HFF-Myc (cell line): ENCODE measurements around the gene GTSE1.

Source experiments
- DNase-seq: peaks from one replicate; pipeline ENCODE4 v3.0.0-alpha.2; 2011; ENCODE audit warnings: low read depth; ENCODE audit errors: extremely low read depth
- H3K4me3 ChIP-seq: replicated peaks from 2 replicates; pipeline ENCODE4 v1.5.1; 2011; ENCODE audit warnings: low read depth, mild to moderate bottlenecking, control low read depth, low read length
- TF ChIP-seq, protein P1 (sequence below): IDR thresholded peaks from 2 replicates; pipeline ENCODE4 v1.5.1; 2012; ENCODE audit warnings: mild to moderate bottlenecking, low read depth, low read length, control low read depth; ENCODE audit errors: missing control alignments

The GTSE1 gene

DNA sequence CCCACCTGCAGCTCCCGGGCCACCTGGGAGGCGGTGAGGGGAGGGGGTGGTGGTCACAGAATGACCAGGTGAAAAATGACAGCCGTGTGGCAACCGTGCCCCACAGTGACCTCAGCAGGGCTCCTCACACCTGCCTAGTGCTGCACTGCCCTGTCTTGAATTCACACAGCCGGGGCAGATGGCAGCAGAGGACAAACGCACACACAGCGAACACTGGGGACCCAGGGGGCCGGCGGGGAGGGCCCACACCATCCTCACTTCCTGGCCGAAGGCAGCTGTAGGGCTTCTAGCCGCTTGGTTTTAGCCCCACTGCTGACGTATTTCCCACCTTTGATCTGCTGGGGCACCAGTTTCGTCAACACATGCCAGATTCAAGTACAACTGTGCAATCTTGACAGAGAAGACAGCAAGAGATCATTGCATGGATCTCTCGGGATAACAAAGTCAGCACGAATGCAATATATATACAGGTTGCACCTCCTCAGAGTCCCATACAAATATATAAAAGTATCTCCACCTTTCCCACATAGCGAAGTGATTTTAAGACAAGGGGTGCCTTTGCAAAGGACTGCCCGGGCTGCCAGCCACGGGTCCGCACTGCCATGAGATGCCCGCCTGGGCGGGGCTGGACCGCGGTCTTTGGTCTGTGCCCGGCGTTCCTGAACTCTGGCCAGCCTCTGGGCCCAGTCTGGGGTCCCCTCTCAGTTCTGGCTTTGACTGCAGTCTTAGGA is 65.7 kb downstream of the GTSE1 start:
- TF ChIP-seq, protein P1, sequence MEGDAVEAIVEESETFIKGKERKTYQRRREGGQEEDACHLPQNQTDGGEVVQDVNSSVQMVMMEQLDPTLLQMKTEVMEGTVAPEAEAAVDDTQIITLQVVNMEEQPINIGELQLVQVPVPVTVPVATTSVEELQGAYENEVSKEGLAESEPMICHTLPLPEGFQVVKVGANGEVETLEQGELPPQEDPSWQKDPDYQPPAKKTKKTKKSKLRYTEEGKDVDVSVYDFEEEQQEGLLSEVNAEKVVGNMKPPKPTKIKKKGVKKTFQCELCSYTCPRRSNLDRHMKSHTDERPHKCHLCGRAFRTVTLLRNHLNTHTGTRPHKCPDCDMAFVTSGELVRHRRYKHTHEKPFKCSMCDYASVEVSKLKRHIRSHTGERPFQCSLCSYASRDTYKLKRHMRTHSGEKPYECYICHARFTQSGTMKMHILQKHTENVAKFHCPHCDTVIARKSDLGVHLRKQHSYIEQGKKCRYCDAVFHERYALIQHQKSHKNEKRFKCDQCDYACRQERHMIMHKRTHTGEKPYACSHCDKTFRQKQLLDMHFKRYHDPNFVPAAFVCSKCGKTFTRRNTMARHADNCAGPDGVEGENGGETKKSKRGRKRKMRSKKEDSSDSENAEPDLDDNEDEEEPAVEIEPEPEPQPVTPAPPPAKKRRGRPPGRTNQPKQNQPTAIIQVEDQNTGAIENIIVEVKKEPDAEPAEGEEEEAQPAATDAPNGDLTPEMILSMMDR: no peak
- no peak overlapping the region for H3K4me3 ChIP-seq
- no peak for DNase-seq

DNA sequence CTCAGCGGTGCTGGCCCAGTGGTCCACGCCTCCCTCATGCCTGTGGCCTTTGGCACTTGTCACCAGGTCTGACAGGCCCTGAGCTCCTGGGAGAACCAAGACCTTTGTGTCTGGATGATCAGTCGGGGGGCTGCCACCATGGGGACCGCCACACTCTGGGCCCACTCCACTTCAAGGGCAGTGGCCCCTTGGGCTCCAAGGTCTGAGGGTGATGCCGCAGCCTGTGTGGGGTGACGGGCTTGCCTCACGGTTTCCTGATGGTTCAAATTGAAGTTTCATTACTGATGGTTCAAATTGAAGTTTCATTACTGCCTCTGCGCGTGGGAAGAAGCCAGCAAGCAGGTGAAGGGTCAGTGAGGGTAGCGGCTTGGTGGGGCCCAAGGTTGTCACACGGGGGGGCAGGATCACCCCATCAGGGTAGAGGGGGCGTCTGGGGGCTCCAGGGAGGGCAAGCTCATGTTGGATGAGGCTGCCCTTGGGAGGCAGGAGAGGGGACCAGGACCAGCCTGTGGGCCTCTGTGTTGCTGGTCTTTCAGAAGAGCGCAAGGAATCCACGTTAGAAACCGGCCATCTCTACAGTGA is 66.4 kb downstream of the GTSE1 start:
- no peak overlapping the region for H3K4me3 ChIP-seq
- DNase-seq: no peak
- TF ChIP-seq, protein P1: no peak

DNA sequence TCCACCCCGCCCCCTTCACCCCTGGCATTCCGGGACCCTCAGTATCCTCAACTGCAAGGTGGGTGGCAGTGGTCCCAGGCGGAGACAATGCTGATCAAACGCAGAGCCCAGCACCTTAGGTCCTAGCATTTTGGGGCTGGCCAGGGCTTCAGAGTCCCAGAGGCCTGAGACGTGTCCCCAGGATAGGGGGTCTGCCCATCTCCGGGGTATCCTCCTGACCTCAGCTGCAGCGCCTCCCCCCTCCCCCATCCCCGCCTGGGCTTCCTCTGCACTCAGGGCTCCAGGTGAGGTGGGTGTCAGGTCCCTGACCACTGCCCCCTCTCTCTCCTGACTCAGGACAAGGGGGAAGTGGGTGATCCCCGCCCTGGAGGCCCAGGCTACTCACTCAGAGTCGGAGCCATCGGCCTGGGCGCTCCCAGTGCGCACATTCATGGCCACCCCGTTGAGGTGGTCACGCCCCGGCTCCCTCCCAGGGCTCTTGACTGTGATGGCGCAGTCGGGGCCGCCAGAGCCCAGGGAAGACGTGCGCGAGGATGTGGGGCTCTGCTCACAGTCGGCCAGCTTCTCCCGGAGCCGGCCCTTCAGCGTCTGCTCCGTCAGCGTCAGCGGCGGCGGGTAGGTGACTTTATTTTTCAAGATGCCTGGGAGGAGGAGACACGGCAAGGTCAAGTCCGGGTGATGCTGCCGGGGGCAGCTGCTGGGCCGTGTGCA is 67.1 kb downstream of the GTSE1 start:
- no peak for DNase-seq
- TF ChIP-seq, protein P1: no peak
- H3K4me3 ChIP-seq: no peak overlapping the region

DNA sequence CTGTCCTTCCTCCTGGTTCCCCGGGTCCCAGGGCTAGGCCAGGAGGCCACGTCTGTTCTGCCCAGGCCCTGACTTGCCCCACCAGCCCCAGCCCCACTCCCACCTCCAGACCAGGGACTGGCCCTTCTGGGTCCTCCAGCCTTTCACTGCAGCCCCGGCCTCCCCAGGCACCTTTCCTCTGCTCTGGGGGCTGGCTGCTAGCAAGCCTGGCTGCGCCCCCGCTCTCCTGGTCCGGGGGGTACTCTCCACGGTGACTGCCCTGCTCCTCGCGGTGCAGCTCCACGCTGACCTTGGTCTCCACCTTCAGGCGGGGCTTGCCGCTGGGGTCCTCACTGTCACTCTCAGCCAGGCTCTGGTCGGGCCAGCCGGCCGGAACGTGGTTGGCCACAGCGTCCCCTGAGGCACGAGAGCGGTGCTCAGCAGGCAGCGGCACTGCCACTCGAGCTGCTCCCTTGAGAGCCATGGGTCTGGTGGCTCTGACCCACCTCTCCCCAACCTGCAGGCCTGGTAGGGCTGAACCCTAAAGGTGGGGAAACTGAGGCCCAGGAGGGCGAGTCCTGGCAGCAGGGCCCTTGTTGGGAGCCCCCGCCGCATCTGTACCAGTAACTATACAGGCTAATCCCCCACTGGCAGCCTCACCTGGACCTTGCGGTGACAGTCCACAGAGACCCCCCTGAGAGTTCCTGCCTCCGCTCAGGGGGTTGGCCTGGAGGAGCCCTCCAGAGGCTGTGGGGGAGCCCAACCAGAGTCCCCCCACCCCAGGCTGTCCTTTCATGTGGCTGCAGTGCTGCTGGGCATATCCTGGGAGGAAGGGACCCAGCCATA is 67.9 kb downstream of the GTSE1 start:
- DNase-seq: no peak
- TF ChIP-seq, protein P1: no peak
- no peak overlapping the region for H3K4me3 ChIP-seq

DNA sequence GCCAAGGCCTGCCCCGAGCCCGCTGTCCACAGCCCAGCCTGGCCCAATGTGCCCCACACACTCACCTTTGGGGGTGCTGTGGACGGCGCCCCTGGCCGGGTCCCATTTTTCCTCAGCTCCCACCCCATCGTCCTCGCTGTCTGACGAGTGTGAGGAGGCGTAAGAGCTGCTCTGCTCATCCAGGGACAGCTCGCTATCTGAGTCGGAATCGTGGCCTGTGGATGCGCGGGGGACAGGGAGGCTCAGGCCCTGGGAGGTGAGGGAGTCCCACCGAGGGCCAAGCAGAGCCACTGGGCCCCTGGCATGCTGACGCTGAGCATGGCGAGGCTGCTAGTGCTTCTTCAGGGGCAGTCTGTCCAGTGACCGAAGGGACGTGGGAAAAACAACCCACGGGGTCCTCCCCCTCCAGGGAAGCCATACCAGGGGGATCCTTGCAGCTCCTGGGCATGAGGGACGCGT is 68.5 kb downstream of the GTSE1 start:
- TF ChIP-seq, protein P1: no peak
- no peak for DNase-seq
- no peak overlapping the region for H3K4me3 ChIP-seq

DNA sequence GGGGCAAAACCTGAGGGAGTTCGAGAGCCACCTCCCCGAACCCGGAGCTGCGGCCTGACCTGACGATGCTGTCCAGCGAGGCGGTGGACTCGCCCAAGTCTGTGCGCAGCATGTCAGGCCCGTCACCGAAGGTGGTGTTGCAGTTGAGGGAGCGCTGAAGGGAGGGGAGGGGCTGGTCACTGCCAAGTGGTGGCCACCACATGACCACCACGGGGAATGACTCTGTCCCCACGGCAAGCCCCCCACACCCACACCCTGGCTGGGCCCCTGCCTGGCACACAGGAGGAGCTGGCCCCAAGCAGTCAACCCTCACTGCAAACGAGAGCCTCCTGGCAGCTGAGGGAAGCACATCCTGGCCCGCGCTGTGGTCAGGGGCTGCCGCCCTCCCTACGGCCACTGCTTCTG is 69.7 kb downstream of the GTSE1 start:
- TF ChIP-seq, protein P1: no peak
- no peak overlapping the region for H3K4me3 ChIP-seq
- no peak for DNase-seq
